Stimulated activated CD4-positive, alpha-beta T cell treated with anti-CD3 and anti-CD28 coated beads, Interleukin-2, amount 100 ng/mL, for 24 hours (primary cell): Measurements from ENCODE around the gene ZSCAN25.
"Not testable (repeated sequence)": the region's sequence is repeated elsewhere in the genome, so short reads cannot be mapped to it uniquely, and the experiment has no call there.

ENCODE experiments used
- DNase-seq, 2 donors: peaks; one replicate each; pipeline ENCODE4 v3.0.0-alpha.2; 2020

The ZSCAN25 gene

DNA sequence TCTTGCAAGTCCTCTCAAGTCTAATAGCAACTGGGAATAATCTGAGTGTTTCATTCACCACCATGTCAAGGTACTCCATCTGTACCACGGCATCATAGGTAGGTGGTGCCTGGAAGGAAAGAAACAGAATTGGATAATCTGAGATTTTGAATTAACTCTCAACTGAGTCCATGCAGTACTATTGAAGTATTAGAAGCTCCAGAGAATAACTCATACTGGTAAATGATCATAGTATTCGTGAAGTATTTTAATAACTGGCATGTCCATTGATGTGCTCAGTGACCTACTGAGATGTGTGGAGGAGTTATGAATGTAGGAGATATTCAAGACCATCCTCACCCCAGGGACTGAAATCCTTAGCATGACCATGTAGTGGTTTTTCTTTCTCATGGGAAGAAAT, 35.9 kb downstream of the ZSCAN25 start:
- DNase-seq = no peak

GRCh38 chr7:99653269-99653668, 36.5 kb downstream of the ZSCAN25 start:
- not testable (repeated sequence) for DNase-seq

DNA sequence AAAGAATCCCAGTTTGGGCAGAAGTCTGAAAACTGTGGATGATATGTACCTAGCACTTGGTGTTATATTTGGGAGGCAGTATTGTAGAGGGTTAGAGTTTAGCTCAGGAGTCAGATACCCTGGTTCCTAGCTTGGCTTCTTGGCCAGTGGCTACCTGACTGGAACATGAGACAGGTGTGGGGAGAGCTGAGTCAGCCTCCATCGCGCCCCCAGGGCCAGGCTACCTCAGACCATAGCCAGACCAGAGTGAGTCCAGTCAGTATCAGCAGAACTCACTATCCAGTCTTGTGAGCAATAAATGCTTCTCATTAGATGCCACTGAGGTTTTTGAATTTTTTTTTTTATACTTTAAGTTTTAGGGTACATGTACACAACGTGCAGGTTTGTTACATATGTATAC, 37.0 kb downstream of the ZSCAN25 start:
- no peak for DNase-seq

- not testable (repeated sequence) for DNase-seq
Observed at GRCh38 chr7:99654626-99655025, 37.9 kb downstream of the ZSCAN25 start.

DNA sequence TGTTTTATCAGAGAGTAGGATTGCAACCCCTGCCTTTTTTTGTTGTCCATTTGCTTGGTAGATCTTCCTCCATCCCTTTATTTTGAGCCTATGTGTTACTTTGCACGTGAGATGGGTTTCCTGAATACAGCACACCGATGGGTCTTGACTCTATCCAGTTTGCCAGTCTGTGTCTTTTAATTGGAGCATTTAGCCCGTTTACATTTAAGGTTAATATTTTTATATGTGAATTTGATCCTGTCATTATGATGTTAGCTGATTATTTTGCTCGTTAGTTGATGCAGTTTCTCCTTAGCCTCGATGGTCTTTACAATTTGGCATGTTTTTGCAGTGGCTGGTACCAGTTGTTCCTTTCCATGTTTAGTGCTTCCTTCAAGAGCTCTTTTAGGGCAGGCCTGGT, 41.1 kb downstream of the ZSCAN25 start:
- DNase-seq = not testable (repeated sequence)

- no peak for DNase-seq
Observed at GRCh38 chr7:99665312-99666012, 48.7 kb downstream of the ZSCAN25 start.

GRCh38 chr7:99666013-99666395, 49.3 kb downstream of the ZSCAN25 start:
- no peak for DNase-seq

DNA sequence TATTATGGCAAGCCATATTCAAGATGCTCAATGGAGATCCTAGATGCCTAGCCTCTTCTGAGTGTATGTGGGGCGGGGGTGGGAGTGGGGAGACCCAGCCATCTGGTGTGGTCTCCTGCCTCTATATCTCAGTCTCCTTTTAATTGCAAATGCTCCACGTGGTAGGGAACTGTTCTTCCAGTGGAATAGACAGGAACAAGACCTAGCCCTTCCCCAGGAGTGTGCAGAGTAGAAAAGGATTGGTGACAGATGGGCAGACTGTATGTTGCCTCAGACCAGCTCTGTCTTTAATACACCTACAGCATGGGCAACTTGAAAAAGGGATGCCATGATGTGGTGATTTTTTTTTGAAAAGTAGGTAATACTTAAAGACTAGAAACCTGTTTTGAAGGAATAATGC, 50.4 kb downstream of the ZSCAN25 start:
- no peak for DNase-seq

GRCh38 chr7:99668541-99668940, 51.8 kb downstream of the ZSCAN25 start:
- DNase-seq = no peak

DNA sequence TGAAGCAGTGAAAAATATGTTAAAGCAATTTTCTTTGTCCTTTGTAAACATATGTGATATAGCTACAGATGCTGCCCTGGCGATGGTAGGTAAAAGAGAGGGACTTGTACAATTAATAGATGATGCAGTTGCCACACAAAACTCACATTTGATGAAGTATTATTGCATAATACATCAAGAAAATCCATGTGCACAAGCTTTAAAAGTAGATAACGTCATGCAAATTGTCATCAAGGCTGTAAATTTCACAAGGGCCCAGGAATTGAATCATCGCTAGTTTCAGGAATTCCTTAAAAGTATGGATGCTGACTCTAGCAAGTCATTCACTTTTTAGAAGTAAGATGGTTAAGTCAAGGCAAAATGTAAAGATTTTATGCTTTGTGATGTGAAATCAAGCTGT, 53.0 kb downstream of the ZSCAN25 start:
- no peak for DNase-seq

- no peak for DNase-seq
Observed at GRCh38 chr7:99672573-99672972, 55.8 kb downstream of the ZSCAN25 start.

- no peak for DNase-seq
Observed at GRCh38 chr7:99674995-99675742, 58.4 kb downstream of the ZSCAN25 start.

- DNase-seq = no peak
Observed at GRCh38 chr7:99677013-99677647, 60.4 kb downstream of the ZSCAN25 start.

- DNase-seq = no peak
Observed at GRCh38 chr7:99677648-99678045, 60.9 kb downstream of the ZSCAN25 start.

DNA sequence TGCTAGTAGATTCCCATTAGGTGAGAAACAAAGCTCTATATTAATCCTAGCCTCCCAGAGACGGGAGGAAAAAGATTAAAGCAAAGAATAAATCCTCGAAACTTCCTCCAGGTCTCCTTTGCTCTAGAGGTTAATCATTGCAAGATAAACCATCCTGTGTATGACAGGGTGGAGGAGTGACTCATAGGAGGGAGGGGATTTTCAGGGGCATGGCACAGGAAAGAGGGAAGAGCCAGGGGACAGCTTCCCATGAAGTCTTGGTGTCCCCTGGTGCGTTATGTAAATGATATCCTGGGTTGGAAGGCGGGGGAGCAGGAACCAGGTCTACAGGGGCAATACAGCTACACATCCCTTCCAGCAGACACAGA, 62.3 kb downstream of the ZSCAN25 start:
- no peak for DNase-seq

DNA sequence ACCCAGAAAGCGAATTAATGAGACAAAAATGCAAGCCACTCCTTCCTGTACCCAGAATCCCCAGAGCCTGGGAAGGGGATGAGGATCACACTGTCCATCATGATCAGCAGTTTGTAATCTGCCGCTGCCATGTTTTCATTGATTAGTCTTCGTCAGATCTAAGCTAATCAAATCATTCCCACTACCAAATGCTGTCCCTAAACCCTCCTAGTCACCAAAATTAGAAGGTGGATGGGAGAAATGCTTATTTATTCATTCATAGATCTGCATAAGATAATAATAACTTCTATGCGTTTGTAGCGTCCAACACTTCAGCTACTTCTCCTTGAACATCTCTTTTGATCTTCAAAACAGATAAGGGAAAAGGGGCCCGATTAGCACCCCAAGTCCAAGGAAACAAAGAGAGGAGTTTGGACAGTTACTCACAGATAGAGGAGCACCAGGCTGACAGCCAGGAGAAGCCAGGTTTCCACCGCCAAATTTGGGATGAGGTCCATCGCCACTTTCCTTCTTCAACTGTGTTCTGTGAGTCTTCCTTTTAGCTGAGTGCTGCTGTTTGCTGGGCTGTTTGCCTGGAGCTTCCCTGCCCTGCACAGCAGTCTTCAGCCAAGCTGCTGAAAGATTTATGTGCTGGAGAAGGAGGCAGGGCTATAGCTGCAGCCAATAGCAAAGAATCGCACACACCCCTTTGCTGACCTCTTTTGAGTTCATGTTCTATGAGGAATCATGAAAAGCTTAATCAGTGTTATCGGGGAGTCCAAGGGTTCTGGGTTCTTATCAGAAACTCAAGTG, 62.9 kb downstream of the ZSCAN25 start, which contains the start of gene CYP3A5:
TSS of gene CYP3A5 (minus strand) at position 597 of the 792 bp plus-strand sequence. CDS start at position 497, 100 bp downstream.
- no peak for DNase-seq
